Measurements from ENCODE around the gene FOXG1.

The FOXG1 gene

GRCh38 chr14:28766469-28766955, at the start of gene FOXG1:
Gene FOXG1, plus strand, starts transcription at chr14:28766787. Its CDS starts 493 bp downstream, at chr14:28767280.
- no peak for DNase-seq

GRCh38 chr14:28719130-28719529, 47.5 kb upstream of the FOXG1 start:
- DNase-seq: no peak

GRCh38 chr14:28731358-28731757, 35.2 kb upstream of the FOXG1 start:
- no peak for DNase-seq

GRCh38 chr14:28742171-28742846, 24.3 kb upstream of the FOXG1 start:
- DNase-seq: no peak

- no peak for DNase-seq
These were observed 22.5 kb upstream of the FOXG1 start for GRCh38 chr14:28744126-28744525.

- no peak for DNase-seq
These were observed 21.4 kb upstream of the FOXG1 start for GRCh38 chr14:28745176-28745575.

GRCh38 chr14:28746247-28746646, 20.3 kb upstream of the FOXG1 start:
- DNase-seq: no peak

- DNase-seq: no peak
These were observed 15.0 kb upstream of the FOXG1 start for GRCh38 chr14:28751467-28752058.

GRCh38 chr14:28754209-28754985, 12.2 kb upstream of the FOXG1 start:
- no peak for DNase-seq

- no peak for DNase-seq
These were observed 11.3 kb upstream of the FOXG1 start for GRCh38 chr14:28755198-28755815.

GRCh38 chr14:28755884-28756268, 10.7 kb upstream of the FOXG1 start:
- DNase-seq: no peak

GRCh38 chr14:28756269-28756883, 10.2 kb upstream of the FOXG1 start:
- DNase-seq: no peak

- DNase-seq: no peak
These were observed 9.6 kb upstream of the FOXG1 start for GRCh38 chr14:28756884-28757570.

- DNase-seq: no peak
These were observed 8.8 kb upstream of the FOXG1 start for GRCh38 chr14:28757786-28758185.

GRCh38 chr14:28758253-28758884, 8.2 kb upstream of the FOXG1 start:
- no peak for DNase-seq

GRCh38 chr14:28758885-28759652, 7.5 kb upstream of the FOXG1 start:
- no peak for DNase-seq

GRCh38 chr14:28759653-28760313, 6.8 kb upstream of the FOXG1 start:
- no peak for DNase-seq

GRCh38 chr14:28760431-28760996, 6.1 kb upstream of the FOXG1 start:
- no peak for DNase-seq

- DNase-seq: no peak
These were observed 4.9 kb upstream of the FOXG1 start for GRCh38 chr14:28761438-28762291.

Data from activated naive CD4-positive, alpha-beta T cell treated with Interleukin-2 at 50 U/mL for 16 hours (primary cell).